HG03571 (cell line): Measurements from ENCODE around the gene SEPHS2.
"Not testable (repeated sequence)": the region's sequence is repeated elsewhere in the genome, so short reads cannot be mapped to it uniquely, and the experiment has no call there.

Source experiments
- ATAC-seq: cut with Tn5 transposase; IDR thresholded peaks from one replicate; pipeline ENCODE4 v1.9.1; 2021; ENCODE audit not compliant: unreplicated experiment

The SEPHS2 gene

DNA sequence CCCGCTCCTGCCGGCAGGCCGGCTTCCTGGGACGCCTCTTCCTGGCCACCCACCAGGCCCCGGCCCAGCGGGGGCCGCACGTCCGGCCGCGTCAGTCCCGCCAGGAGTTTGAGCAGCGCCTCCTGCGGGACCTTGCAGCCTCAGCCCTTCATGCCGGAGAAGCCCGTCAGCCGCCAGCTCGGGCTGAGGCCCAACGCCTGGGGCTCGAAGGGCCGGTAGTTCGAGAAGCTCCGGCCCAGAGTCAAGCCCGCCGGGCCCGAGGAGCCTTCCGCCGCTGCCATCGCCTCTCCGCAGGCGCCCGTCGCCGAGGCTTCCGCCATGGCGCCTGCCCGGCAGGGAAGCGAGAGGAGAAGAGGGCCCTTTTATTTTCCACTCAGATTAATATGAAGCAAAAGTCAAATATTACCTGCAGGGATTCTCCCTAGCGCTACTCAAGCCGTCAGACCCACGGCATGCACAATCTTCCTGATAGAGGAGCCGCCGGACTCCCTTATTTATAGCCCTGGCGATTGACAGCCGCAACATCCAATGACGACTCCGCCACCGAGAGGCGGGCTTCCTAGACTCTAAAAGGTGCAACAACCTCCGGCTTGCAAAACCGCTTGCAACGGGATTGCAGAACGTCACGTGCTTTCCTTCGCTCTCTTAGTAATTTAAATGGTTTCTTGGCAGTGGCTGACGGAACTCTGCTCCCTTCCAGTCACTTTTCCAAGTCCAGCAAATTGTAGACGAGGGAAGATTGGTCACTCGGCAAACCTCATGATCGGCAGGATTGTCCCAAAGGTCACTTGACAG lies at the start of gene SEPHS2:
SEPHS2 (minus strand) TSS at position 467 of the 795 bp plus-strand sequence; CDS start at position 320, 147 bp downstream.
- ATAC-seq = no peak

- ATAC-seq = no peak
Observed at GRCh38 chr16:30494709-30495108, 49.0 kb upstream of the SEPHS2 start.

DNA sequence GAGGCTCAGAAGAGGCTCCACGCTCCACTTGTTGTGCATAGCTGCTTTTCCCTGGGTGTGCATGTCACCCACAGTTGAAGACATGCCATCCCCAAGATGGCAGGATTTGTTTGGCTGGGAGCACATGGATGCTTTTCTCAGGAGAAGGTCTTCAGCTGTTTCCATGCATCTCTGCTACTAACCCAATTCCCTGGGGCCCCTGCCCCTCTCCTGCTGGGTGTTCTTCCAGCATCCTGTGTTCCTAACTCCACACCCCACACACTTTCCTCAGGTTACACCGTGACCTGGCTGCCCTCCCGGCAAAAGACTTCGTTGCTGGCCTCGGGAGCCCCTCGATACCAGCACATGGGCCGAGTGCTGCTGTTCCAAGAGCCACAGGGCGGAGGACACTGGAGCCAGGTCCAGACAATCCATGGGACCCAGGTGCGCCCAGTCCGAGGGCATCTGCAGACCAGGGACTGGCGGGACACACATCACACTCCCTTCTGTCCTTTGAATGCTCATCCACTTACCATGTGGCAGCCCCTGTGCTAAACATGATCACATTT lies 48.3 kb upstream of the SEPHS2 start:
- no peak for ATAC-seq

- no peak for ATAC-seq
Observed at GRCh38 chr16:30491744-30492308, 46.2 kb upstream of the SEPHS2 start.

DNA sequence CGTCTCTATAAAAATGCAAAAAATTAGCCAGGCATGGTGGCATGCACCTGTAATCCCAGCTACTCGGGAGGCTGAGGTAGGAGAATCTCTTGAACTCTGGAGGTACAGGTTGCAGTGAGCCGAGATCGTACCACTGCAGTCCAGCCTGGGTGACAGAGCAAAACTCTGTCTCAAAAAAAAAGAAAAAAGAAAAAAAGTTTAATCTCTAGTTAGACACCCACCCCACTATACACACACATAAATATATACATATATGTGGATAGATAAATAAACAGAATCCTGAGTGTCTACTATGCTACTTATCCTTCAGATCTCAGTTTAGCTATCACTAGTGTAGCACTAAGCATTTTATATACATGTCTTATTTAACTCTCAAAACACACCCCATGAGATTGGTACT lies 45.6 kb upstream of the SEPHS2 start:
- no peak for ATAC-seq

DNA sequence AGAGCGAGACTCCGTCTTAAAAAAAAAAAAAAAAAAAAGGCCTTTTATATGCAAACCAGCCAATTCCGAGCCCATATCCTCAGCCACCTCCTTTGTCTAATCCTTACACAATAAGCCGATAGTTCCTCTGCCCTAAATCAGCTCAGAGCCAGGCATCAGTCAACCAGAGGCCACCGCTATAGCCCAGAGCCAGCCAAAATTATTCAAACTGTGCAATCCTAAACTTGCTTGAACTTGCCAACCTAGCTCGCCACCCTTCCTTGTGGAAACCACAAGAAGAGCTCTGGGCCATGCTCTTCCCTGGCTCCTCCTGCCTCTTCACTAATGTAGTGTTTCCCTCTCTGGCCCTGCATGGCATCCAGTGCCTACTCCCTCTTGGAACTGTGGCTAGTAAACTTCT lies 44.5 kb upstream of the SEPHS2 start:
- no peak for ATAC-seq

DNA sequence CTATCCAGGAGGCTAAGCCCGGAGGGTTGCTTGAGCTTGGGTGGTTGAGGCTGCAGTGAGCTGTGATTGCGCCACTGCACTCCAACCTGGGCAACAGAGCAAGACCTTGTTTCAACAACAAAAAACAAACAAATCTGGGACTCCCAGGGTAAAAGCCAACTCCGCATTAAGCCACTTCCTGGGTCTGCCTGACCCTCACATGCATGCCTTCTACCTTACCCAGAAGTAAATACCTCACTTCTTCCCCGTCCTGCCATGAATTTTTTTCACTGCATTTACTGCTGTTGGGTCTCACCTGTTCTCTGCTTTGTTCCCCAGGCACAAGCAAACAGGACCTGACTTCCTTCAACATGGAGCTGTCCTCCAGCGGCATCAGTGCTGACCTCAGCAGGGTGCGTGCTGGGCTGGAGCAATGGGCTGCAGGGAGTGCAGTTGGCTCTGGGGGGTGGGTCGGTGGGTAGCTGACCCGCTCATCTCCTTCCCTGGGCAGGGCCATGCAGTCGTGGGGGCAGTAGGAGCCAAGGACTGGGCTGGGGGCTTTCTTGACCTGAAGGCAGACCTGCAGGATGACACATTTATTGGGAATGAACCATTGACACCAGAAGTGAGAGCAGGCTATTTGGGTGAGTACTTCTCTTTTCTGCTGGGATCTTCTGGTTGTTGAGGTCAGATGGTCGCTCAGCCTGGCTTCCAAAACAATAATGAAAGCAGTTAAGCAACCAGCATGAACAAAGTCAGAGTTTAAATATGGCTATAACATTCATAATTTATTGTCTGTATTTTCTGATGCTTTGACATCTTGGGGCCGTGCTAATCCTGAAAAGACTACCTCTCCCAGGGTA lies 43.3 kb upstream of the SEPHS2 start:
- no peak for ATAC-seq

DNA sequence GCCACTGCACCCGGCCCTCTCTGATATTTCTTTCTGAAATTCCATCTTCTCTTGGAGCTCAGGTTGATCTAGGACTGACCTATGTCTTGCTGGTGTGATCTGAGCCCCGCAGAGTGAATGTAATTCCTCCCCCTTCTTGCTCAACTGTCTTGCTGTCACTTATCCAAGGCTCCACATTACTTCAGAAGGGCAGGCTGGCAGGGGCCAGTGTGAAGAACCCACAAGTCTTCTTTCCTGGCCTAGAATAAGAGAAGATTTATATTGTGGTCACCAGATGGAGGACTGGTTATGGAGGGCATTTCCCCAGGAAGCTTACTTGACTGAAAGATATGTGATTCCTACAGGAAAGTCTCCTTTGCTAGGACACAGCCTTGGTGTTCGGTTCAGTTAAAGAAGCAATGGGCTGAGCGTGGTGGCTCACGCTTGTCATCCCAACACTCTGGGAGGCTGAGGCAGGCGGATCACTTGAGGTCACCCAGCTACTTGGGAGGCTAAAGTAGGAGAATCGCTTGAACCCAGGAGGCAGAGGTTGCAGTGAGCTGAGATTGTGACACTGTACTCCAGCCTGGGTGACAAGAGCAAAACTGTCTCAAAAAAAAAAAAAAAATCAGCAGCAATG lies 40.3 kb upstream of the SEPHS2 start:
- ATAC-seq = no peak

DNA sequence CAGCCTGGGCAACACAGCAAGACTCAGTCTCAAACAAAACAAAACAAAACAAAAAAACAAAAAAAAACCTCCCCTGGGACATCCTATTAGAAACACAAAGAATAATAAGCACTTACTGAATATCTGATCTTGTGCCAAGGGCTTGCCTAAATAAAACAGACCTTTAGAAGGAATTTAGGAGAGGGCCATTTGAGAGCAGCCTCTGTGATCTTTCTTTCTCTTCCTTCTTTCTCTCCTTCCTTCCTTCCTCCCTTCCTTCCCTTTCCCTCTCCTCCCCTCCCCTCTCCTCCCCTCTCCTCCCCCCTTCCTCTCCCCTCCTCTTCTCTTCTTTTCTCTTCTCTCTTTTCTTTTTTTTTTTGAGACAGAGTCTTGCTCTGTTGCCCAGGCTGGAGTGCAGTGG lies 39.2 kb upstream of the SEPHS2 start:
- ATAC-seq = no peak

- ATAC-seq = no peak
Observed at GRCh38 chr16:30482366-30482765, 36.7 kb upstream of the SEPHS2 start.

GRCh38 chr16:30481381-30481780 lies 35.7 kb upstream of the SEPHS2 start:
- no peak for ATAC-seq

GRCh38 chr16:30478766-30479478 lies 33.2 kb upstream of the SEPHS2 start:
- ATAC-seq = no peak

GRCh38 chr16:30477773-30478172 lies 32.1 kb upstream of the SEPHS2 start:
- ATAC-seq = not testable (repeated sequence)

DNA sequence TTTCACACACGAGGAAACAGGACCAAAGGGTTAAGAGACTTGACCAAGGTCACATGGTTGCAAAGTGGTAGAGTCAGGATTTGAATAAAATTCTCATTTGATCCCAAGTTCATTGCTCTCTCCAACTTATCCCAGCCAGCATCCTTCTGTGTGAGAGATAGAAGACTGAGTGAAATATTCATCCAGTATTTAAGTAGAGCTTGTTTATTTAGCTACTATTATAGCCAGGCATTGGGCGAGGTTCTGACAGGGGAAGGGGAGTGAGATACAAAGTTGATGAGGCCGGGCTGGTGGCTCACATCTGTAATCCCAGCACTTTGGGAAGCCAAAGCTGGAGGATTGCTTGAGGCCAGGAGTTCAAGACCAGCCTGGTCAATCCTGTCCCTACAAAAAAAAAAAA lies 31.3 kb upstream of the SEPHS2 start:
- no peak for ATAC-seq

DNA sequence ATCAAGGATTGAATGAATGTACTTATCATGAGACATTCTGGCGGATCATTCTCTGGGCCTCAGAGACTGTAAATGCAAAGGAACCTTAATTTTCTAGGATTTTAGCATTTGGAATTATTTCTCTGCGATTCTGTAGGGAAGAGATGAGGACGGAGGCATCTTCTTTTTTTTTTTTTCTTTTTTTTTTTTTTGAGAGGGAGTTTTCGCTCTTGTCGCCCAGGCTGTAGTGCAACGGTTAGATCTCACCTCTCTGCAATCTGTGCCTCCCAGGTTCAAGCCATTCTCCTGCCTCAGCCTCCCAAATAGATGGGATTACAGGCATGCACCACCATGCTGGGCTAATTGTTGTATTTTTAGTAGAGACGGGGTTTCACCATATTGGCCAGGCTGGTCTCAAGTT lies 29.0 kb upstream of the SEPHS2 start:
- ATAC-seq = no peak

DNA sequence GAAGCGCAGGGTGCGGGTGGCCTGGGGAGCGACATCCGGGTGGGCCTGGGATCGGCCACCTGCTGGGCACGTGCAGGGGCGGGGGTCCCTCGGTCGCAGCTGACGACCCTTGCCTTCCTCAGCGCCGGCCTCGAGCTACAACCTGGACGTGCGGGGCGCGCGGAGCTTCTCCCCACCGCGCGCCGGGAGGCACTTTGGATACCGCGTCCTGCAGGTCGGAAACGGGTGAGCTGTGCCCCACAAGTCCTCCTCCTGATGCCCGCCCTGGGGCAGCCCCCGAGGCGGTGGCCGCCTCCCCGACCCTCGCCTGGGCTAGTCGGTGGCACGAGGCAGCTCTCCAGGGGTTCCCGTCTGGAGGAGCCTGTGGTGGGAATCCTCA lies 28.4 kb upstream of the SEPHS2 start:
- no peak for ATAC-seq

GRCh38 chr16:30473231-30474073 lies 27.8 kb upstream of the SEPHS2 start:
- no peak for ATAC-seq

- peak; percentile 41 for ATAC-seq
Observed at GRCh38 chr16:30472328-30472942, 26.8 kb upstream of the SEPHS2 start, which contains the start of gene ITGAL. TSS of gene ITGAL (plus strand) at chr16:30472742. CDS start at chr16:30472838, 96 bp downstream.

DNA sequence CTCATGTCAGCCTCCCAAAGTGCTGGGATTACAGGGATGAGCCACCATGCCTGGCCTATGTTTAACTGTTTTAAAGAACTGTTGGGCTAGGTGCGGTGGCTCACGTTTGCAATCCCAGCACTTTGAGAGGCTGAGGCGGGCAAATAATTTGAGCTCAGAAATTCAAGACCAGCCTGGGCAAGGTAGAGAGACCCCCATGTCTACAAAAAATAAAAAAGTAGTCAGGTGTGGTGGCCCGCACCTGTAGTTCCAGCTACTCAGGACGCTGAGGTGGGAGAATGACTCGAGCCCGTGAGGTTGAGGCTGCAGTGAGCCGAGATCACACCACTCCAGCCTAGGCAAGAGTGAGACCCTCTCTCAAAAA lies 24.9 kb upstream of the SEPHS2 start:
- no peak for ATAC-seq
